SK-N-MC (cell line): Measurements from ENCODE around the gene RPS6KA6.

ENCODE experiments used
- EZH2 ChIP-seq: fragments of 200-600 bp; sonication (generic); IDR thresholded peaks from one replicate; pipeline ENCODE4 v1.6.1; 2017; ENCODE audit warnings: antibody characterized with exemption
- FOXP2 ChIP-seq: optimal IDR thresholded peaks from 2 replicates; pipeline ENCODE3; 2011; ENCODE audit warnings: mild to moderate bottlenecking, moderate library complexity; ENCODE audit not compliant: insufficient read depth; ENCODE audit errors: extremely low read length, control extremely low read depth
- POLR2AphosphoS5 ChIP-seq: IDR thresholded peaks from 2 replicates; pipeline ENCODE4 v1.6.1; 2012; ENCODE audit warnings: mild to moderate bottlenecking, low read depth, low read length, borderline replicate concordance

DNA sequence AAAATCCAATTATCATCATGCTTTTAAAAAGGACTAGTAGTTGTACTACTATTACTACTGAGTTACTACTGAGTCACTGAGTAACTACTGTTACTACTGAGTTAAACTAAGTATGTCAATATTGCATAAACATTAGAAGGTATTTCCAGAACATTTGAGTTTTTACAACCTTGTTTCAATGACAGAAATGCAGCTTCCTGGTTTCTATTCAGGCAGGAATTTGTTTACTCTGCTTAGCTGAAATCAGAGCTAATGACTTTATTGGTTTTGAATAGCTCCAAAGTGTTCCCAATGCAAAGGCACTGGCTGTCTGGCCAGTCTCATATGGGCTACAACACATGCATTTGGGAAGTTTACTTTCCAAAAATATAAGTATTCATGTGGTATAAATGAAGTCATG is 12.0 kb downstream of the RPS6KA6 start:
- TF ChIP-seq EZH2 (no peak), POLR2AphosphoS5 (no peak), FOXP2 (no peak)
